BJ (cell line): Measurements from ENCODE around the gene SBK2. TPM values are rescaled to one million over a fixed set of nuclear protein-coding genes. Genes with fewer than 3 reads are reported as not detected.

Experiments used
- CTCF ChIA-PET: fragments of 350-600 bp; formaldehyde crosslinking; extraction: SDS; loops from one replicate; lab custom pipeline; 2021; ENCODE audit warnings: antibody characterized with exemption, inconsistent platforms; lab: Yijun Ruan, JAX
- POLR2A ChIA-PET: fragments of 300-600 bp; sonication (Branson Sonifier 250); formaldehyde crosslinking; extraction: SDS; loops from one replicate; lab custom pipeline; 2021; ENCODE audit warnings: antibody characterized with exemption; lab: Charles Lee
- DNase-seq: peaks from one replicate; pipeline ENCODE4 v3.0.0-alpha.2; 2011; ENCODE audit warnings: low read depth
- H3K27me3 ChIP-seq: 2 replicates; pipeline ENCODE4 v1.6.0; 2011; ENCODE audit warnings: low read length; ENCODE audit not compliant: control insufficient read depth, insufficient read depth
- H3K36me3 ChIP-seq: 2 replicates; pipeline ENCODE4 v1.5.1; 2011; ENCODE audit warnings: low read length; ENCODE audit not compliant: control insufficient read depth, insufficient read depth
- H3K4me3 ChIP-seq: 2 replicates; pipeline ENCODE4 v1.5.1; 2011; ENCODE audit warnings: low read depth, mild to moderate bottlenecking, control low read depth, low read length
- CTCF ChIP-seq: IDR thresholded peaks from 2 replicates; pipeline ENCODE4 v1.5.1; 2011; ENCODE audit warnings: low read depth, mild to moderate bottlenecking, control low read depth, inconsistent platforms, low read length, moderate library complexity; ENCODE audit not compliant: insufficient read depth
- polyA plus RNA-seq: library from polyadenylated mRNA; depleted of rRNA; stranded (reverse); fragments of >200 nt; gene quantifications from 2 replicates; pipeline ENCODE4 v1.2.3, GENCODE V29; 2011

The SBK2 gene
- polyA plus RNA-seq, 1 experiment: not detected

- DNase-seq: no peak
- POLR2A ChIA-PET: no interaction called here
- CTCF ChIA-PET: no interaction called here
- no peaks in the 10 kb centered on the region for H3K27me3 ChIP-seq
- no peak for TF ChIP-seq CTCF
- no peak overlapping the region for H3K4me3 ChIP-seq
- no peaks in the 10 kb centered on the region for H3K36me3 ChIP-seq
Observed at GRCh38 chr19:55540619-55541018, 3.7 kb upstream of the SBK2 start.

- H3K4me3 ChIP-seq: no peak overlapping the region
- H3K36me3 ChIP-seq: no peaks in the 10 kb centered on the region
- TF ChIP-seq CTCF: no peak
- CTCF ChIA-PET: no interaction called here
- no peak for DNase-seq
- H3K27me3 ChIP-seq: no peaks in the 10 kb centered on the region
- POLR2A ChIA-PET: no interaction called here
Observed at GRCh38 chr19:55539090-55539984, 2.4 kb upstream of the SBK2 start.

GRCh38 chr19:55538132-55538531 lies 1.2 kb upstream of the SBK2 start:
- Histone ChIP-seq H3K4me3 (no peak overlapping the region), H3K36me3 (no peaks in the 10 kb centered on the region), H3K27me3 (no peaks in the 10 kb centered on the region)
- ChIA-PET POLR2A (no interaction called here), CTCF (interaction anchor here (1.5 kb wide), 1 partner anchor 10 kb away, joined by 4 read pairs; no protein-coding TSS in a partner anchor)
- no peak for TF ChIP-seq CTCF
- DNase-seq: no peak

- H3K4me3 ChIP-seq: no peak overlapping the region
- no peak for DNase-seq
- CTCF ChIA-PET: interaction anchor here (1.5 kb wide), 1 partner anchor 9 kb away, joined by 4 read pairs; no protein-coding TSS in a partner anchor
- no peaks in the 10 kb centered on the region for H3K27me3 ChIP-seq
- TF ChIP-seq CTCF: no peak
- H3K36me3 ChIP-seq: no peaks in the 10 kb centered on the region
- POLR2A ChIA-PET: no interaction called here
Observed at GRCh38 chr19:55537741-55538111, 793 bp upstream of the SBK2 start.

GRCh38 chr19:55536366-55536765 lies 567 bp downstream of the SBK2 start:
- ChIA-PET POLR2A (no interaction called here), CTCF (interaction anchor here (1.1 to 1.8 kb wide), 2 partner anchors 70 to 96 kb away, joined by 3 to 4 read pairs; no protein-coding TSS in a partner anchor)
- no peak for DNase-seq
- no peak for TF ChIP-seq CTCF
- Histone ChIP-seq H3K27me3 (no peaks in the 10 kb centered on the region), H3K36me3 (no peaks in the 10 kb centered on the region), H3K4me3 (no peak overlapping the region)
